HEK293T (cell line): ENCODE data around the gene TBC1D16.

Experiments
- HDGF ChIP-seq: fragments of 450-650 bp; IDR thresholded peaks from 2 replicates; pipeline ENCODE4 v1.6.1; 2017; ENCODE audit warnings: antibody characterized with exemption, borderline replicate concordance
- L3MBTL2 ChIP-seq: fragments of 450-650 bp; conservative IDR thresholded peaks from 2 replicates; pipeline ENCODE4 v1.6.1; 2016; ENCODE audit warnings: mild to moderate bottlenecking
- NFRKB ChIP-seq: fragments of 450-650 bp; IDR thresholded peaks from 2 replicates; pipeline ENCODE4 v1.6.1; 2016; ENCODE audit warnings: mild to moderate bottlenecking, moderate library complexity
- SP1 ChIP-seq: fragments of 450-650 bp; IDR thresholded peaks from 2 replicates; pipeline ENCODE4 v1.6.1; 2017
- TARDBP ChIP-seq: fragments of 450-650 bp; IDR thresholded peaks from 2 replicates; pipeline ENCODE4 v1.6.1; 2016
- ZNF384 ChIP-seq: fragments of 450-650 bp; IDR thresholded peaks from 2 replicates; pipeline ENCODE4 v1.6.1; 2016

DNA sequence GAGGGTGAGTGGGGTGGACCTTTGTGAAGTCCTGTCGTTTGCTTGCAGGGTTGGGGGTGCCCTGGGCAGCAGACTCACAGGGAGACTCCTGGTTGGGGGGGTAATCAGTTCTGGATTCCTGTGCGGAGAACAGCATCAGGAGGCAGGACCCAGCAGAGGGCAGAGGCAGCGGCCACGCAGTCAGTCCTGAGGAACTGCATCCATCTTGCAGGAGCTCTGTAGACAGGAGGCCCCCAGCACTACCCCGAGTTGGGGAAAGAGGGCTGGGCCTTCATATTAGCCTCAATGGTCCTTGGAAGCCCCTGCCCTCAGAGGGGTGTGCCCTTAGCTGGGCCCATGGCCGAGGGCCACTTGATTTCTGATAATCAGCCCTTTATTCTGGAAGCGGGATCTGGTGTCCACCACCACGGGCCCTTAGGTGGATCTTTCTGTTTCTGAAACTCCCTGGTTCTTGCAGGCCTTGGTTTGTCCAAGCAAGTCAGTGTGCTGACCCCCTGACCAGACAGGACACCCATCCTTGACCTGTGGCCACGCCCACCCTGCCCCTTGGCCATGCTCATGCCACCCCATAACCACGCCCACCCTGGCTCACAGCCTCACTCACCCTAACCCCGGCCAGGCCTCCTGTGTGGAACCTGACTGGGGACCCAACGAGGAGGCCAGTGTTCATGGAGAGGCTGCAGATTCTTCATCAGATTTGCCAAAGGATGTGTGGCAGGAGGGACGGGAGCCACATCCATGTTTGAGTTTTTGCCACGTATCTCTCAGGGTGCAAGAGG, 122.9 kb downstream of the TBC1D16 start:
- no peak for TF ChIP-seq HDGF
- TF ChIP-seq L3MBTL2: no peak
- no peak for TF ChIP-seq ZNF384
- no peak for TF ChIP-seq TARDBP
- TF ChIP-seq SP1: no peak
- TF ChIP-seq NFRKB: no peak
